GM12864 (cell line): Measurements from ENCODE around the gene SIRT4.

Experiments used
- DNase-seq: peaks from one replicate; pipeline ENCODE4 v3.0.0-alpha.2; 2011; ENCODE audit warnings: low read depth
- H3K4me3 ChIP-seq: 2 replicates; pipeline ENCODE4 v1.5.1; 2011; ENCODE audit warnings: mild to moderate bottlenecking, low read depth, low read length, control low read depth
- CTCF ChIP-seq: IDR thresholded peaks from 2 replicates; pipeline ENCODE4 v1.5.1; 2011; ENCODE audit warnings: low read depth, mild to moderate bottlenecking, moderate library complexity, low read length, control low read depth, inconsistent platforms; ENCODE audit errors: missing control alignments

Gene SIRT4

GRCh38 chr12:120260607-120261006 is 41.5 kb upstream of the SIRT4 start:
- no peak for DNase-seq
- no peak overlapping the region for H3K4me3 ChIP-seq
- no peak for TF ChIP-seq CTCF

DNA sequence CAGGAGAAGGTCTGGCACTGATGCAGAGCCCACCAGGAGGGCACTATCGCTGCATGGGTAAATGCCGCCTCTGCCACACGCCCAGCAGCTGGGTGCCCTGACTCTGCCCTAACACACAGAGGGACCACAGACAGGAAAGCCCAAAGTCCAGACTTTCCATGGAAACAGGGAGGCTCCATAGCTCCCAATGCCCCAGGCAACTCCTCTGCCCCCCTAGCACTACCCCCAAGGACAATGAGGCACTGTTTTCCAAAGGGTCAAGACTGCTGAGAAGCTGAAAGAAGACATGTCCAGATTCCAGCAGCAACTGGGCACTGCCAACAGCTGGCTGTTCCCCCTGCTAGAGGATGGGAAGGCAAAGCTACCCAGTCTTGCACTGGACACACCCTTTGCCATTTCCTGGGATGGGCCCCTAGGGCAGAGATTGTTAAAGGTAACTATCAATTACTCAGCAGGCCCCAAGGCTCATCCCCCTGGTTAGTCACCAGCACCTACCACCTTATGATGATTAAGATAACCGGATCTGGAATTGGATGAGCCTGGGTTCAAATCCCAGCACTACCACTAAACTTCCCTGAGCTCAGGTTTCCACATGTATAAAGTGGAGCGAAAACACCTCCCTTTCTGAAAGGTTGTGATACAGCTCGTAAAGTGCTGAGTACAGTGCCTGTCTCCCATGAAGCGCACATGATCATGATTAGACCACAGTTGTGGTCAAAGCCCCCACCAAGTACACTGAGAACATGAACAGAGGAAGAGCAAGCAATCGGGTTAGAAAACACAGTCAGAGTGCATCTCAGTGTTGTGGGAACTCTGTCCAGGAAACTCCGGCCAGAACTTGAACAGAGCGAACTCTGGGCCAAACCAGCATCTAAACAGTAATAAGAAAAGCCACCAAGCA is 39.9 kb upstream of the SIRT4 start:
- TF ChIP-seq CTCF = no peak
- DNase-seq = no peak
- H3K4me3 ChIP-seq = no peak overlapping the region

DNA sequence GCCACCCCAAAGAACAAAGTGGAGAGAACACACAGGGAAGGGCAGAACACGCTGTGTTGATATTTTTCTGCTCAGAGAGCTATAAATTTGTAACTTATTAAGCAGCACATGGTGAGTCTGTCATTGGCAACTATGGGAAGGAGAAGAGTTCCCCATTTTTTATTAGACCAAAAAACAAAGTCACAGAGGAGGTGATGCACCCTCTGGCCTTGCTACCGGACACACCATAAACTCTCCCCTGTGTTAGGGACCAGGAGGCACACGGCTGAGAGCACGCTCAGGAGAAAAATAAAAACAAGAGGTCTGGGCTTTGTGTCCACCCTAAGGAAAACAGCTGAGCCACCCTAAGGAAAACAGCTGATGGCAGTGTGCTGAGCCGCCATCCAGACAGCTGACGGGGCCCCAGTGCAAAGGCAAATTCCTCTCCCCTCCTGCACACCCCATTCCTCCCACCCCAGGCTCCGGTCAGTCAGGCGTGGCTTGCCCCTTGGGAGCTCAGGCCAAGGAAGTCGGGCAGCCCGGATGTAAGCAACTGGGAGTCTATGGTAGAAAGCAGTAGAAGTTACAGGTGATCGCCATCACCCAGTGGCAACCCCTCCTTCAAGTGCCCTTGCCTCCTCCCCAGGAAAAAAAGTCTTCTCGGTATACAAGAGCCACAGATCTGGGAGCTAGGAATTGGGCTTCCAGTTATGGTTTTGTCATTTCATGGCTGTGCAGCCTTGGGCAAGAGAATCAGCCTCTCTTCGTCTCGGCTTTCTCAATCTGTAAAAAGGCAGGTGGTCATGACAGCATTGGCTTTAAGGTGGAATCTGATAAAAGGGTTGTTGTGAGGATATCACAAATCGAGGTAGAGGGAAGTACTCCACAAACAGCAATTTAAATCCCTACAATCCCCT is 39.0 kb upstream of the SIRT4 start:
- no peak for DNase-seq

DNA sequence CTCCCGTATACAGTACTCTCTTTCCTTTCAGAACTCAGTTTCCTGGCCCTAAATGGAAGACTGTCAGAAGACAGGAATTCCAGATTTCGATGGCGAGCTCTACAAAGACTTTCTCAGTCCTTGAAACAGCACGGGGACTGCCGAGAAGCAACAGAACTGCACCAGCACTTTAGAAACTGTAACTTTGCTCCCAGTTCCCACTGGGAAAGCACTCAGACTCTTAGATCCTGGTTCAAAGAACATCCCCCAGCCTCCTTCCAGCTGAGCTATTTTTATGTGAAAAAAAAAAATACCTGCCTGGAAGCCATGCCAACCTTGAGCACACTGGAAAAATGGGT is 38.4 kb upstream of the SIRT4 start:
- no peak overlapping the region for H3K4me3 ChIP-seq
- DNase-seq = no peak
- TF ChIP-seq CTCF = no peak

More for the DNA sequence above, 39.0 kb upstream of the SIRT4 start:
- no peak overlapping the region for H3K4me3 ChIP-seq
- TF ChIP-seq CTCF = no peak

- peak overlapping the region; percentile 84; the same call in 1 of the 2 replicates for H3K4me3 ChIP-seq
- no peak for TF ChIP-seq CTCF
- DNase-seq = no peak
Observed at GRCh38 chr12:120264086-120264903, 37.8 kb upstream of the SIRT4 start.

GRCh38 chr12:120264904-120265472 is 37.1 kb upstream of the SIRT4 start:
- peak overlapping the region; percentile 84 for H3K4me3 ChIP-seq
- TF ChIP-seq CTCF = no peak
- DNase-seq = no peak
